GM19438 (cell line): ENCODE results near the gene PLIN4.

Experiments
- ATAC-seq: cut with Tn5 transposase; IDR thresholded peaks from one replicate; pipeline ENCODE4 v1.9.1; 2021; ENCODE audit warnings: low read depth; ENCODE audit not compliant: unreplicated experiment

PLIN4 gene

GRCh38 chr19:4493929-4494690 is 24.2 kb downstream of the PLIN4 start:
- no peak for ATAC-seq

GRCh38 chr19:4493104-4493928 is 25.0 kb downstream of the PLIN4 start:
- ATAC-seq, result no peak

GRCh38 chr19:4492337-4493103 is 25.8 kb downstream of the PLIN4 start:
- ATAC-seq, result no peak

GRCh38 chr19:4491446-4491845 is 26.8 kb downstream of the PLIN4 start:
- ATAC-seq, result no peak

GRCh38 chr19:4488496-4488895 is 29.8 kb downstream of the PLIN4 start:
- ATAC-seq, result no peak

- no peak for ATAC-seq
These were observed 30.7 kb downstream of the PLIN4 start for GRCh38 chr19:4487572-4487971.

DNA sequence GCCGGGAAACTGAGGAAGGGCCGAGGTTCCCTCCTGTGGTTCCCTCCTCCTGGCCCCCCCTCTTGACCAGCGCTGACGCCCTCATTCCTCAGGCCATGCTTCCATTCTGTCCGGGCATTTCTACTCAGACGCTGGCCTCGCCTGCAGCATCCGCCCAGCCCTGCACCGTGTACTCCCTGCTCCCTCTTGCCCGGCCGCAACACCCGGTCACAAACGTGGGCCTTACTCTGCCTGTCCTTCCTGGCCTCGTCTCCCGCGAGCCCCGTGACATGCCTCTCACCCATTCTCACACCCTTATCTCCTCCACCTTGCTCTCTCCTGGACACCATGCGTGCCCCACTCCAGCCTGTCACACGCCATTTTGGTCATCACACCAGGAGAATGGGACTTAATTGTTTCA is 34.9 kb downstream of the PLIN4 start:
- ATAC-seq, result no peak

- no peak for ATAC-seq
These were observed 35.4 kb downstream of the PLIN4 start for GRCh38 chr19:4482721-4483364.

GRCh38 chr19:4477034-4477801 is 41.1 kb downstream of the PLIN4 start:
- no peak for ATAC-seq

DNA sequence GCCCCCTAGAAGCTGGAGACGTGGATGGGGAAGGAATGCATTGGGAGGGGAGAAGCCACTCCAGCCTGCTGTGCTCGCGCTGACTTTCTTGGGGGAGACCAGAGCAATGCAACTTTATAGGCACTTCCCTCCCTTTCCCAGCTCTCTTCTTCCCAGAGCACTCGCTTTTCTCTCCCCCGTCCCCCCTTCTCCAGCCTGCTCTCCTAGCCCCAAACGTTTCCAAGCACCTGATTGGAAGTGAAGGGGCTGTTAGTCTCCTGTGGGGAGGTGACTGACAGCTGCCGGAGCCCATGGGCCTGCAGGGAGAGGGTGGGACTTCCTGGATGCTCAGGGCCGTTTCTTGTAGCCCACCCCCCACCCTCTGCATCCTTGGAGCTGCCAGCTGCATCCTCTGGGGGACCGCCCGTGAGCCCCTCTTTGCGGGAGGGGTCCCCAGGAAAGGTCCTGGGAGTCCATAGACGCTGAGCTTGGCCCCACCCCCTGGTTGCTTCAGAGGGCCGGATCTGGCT is 43.7 kb downstream of the PLIN4 start:
- no peak for ATAC-seq

GRCh38 chr19:4473763-4474513 is 44.3 kb downstream of the PLIN4 start:
- no peak for ATAC-seq

DNA sequence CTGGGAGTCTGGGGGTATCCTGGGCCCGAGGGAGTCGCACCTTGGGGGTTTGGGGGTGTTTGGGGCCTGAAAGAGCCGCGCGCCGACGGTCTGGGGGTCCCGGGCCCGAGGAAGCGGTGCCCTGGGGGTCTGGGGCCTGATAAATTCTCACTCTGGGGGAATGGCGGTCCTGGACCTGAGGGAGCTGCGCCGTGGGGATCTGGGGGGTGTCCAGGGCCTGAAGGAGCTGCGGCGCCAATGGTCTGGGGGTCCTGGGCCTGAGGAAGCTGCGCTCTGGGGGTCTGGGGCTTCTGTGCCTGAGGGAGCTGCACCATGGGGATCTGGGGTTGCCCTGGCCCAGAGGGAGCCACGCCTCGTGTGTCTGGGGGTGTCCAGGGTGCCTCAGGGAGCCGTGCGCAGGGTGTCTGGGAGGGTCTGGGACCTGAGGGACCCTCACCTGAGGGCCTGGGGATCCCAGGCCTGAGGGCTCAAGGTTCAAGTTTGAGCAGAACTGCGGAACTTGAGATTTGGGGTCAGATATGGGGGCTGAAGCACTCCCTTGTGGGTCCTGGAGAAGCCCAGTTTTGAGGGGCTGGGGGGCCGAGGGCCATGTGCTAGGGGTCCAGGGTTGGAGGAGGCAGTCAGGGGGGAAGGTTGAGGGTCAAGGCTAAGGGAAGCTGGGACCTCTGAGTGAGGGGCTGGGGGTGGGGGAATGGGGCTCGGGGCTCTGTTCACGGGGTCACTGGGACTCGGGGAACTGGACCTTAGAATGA is 45.1 kb downstream of the PLIN4 start:
- ATAC-seq, result no peak

DNA sequence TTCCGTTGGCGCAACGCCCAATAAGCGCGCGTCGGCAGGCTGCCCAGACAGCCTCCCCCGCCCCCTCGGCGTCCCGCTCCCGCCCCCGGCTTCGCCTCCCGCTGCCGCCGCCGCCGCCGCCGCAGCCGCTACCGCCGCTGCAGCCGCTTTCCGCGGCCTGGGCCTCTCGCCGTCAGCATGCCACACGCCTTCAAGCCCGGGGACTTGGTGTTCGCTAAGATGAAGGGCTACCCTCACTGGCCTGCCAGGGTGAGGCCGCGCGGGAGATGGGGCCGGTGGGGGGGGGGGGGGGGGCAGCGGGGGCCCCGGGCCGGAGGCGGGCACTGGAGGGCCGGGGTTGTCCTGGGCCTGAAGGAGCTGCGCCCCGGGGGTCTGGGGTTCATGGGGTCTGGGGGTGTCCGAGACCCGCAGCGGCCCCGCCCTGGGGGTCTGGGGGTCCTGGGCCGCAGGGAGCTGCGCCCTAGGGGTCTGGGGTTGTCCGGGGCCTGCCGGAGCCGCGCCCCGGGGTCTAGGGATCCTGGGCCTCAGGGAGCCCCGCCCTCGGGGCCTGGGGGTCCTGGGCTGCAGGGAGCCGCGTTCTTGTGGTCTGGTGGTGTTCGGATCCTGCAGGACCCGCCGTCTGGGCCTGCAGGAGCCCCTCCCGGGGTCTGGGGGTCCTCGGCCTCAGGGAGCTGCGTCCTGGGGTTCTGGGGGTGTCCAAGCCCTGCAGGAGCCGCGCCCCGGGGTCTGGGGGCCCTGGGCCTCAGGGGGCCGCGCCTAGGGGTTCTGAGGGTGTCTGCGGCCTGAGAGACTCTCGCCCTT is 45.9 kb downstream of the PLIN4 start, which contains the start of gene HDGFL2:
Gene HDGFL2, plus strand, starts transcription at position 124 of the 801 bp plus-strand sequence. Its CDS starts 54 bp downstream, at position 178.
- no peak for ATAC-seq

DNA sequence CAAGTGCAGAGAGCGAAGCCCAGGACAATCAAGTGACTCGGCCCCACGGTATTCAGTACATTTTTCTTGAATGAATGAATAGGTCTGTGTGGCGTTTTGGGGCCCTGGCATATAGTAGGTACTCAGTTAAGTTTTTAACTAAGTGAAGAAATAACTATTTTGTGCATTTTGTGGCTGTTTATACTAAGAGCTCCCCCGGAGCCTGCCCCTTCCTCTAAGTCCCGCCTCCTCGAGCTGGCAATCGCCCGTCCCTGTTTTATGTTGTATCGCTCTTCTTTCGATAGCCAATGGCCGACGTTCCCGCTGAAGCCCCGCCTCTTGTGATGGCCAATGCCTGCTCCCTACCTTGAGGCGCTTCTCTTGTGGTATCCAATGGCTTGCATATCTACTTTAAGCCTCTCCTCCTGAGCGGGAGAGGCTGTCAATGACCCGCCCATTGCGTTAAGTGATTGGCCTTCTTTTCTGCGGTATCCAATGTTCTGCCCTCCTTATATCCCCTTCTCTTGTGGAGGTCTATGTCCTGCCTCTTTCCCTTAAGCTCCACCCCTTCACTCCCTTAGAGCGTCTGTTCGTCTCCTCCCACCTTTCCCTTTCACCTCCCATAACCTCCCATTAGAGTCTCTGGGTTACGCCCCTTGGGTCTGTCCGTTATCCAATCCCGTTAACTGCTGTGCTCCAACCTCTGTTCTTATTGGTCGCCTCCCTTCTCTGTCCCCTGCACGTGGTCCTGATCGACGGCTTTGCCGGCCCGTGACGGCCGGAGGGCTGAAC is 46.7 kb downstream of the PLIN4 start:
- ATAC-seq, result peak; percentile 78

DNA sequence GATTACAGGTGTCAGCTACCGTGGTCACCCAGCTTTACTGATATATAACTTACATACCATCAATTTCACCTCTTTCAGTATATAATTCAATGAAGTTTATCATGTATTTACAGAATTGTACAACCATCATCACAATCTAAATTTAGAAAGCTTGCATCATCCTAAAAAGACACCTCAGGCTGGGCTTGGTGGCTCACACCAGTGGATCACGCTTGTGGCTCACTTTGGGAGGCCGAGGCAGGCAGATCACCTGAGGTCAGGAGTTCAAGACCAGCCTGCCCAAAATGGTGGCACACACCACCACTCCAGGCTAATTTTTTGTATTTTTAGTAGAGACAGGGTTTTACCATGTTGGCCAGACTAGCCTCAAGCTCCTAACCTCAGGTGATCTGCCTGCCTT is 50.5 kb downstream of the PLIN4 start:
- ATAC-seq, result no peak

GRCh38 chr19:4464815-4465581 is 53.3 kb downstream of the PLIN4 start:
- ATAC-seq, result no peak
